ENCODE data around the gene GMDS. TPM values are rescaled to one million over a fixed set of nuclear protein-coding genes. Genes with fewer than 3 reads are reported as not detected.

Gene GMDS
- total and polyA plus RNA-seq, 2 donors (not counting 3 experiments of a cell fraction or from before 2014, with no cell fraction given) = 9.8 to 23.5 TPM

GRCh38 chr6:2124260-2124709 lies 121.1 kb downstream of the GMDS start:
- H3K27me3 ChIP-seq (ENCODE audit: control insufficient read depth in 2 of 2, insufficient read depth in 2 of 2, low read length in 2 of 2) = no peaks in the 10 kb centered on the region
- no TSS peak for BruUV-seq (replicated peaks)
- peak; percentile 99 for DNase-seq (ENCODE audit: low read depth, low spot score)
- H3K9ac ChIP-seq (replicated peaks; ENCODE audit: extremely low read depth, insufficient read depth, low read length) = peak overlapping the region; percentile 68
- H3K27ac ChIP-seq (ENCODE audit: insufficient read depth, low read depth, low read length) = peak overlapping the region; percentile 60
- dilution Hi-C loops (cut with MboI; ENCODE audit: extremely low pct_ligation_motif_present, low sequenced_read_pairs) (loop anchor here (25.0 kb wide), 3 partner anchors 337 to 513 kb away; partner anchors contain the start of gene FOXC1), intact Hi-C loops (cut with micrococcal nuclease) (loop anchor here (1.0 to 2.0 kb wide), 3 partner anchors 13 to 72 kb away; no protein-coding TSS in a partner anchor)
- no peaks in the 10 kb centered on the region for H3K36me3 ChIP-seq (ENCODE audit: control insufficient read depth in 2 of 2, extremely low read depth in 1 of 2, insufficient read depth in 2 of 2, low read length in 2 of 2)
- H4K20me1 ChIP-seq (replicated peaks; ENCODE audit: control insufficient read depth, extremely low read depth, insufficient read depth, low read length) = no peaks in the 10 kb centered on the region
- H3K9me3 ChIP-seq (replicated peaks; ENCODE audit: control insufficient read depth, insufficient read depth, low read length) = no peaks in the 10 kb centered on the region
- peak overlapping the region; percentile 80 for H3K4me2 ChIP-seq (ENCODE audit: insufficient read depth, low read length)
- peak overlapping the region; percentile 59 for H2AFZ ChIP-seq (ENCODE audit: low read depth, low read length)
- peak overlapping the region in 1 of 3 experiments; percentile 3 for H3K4me3 ChIP-seq (replicated peaks in 1 of 3; ENCODE audit: insufficient read depth in 1 of 3, low read depth in 1 of 3, low read length in 3 of 3)
- CTCF ChIA-PET = interaction anchor here (0.7 to 1.3 kb wide), 8 partner anchors 9 to 230 kb away, joined by 3 to 6 read pairs (median 3); no protein-coding TSS in a partner anchor
- no peaks in the 10 kb centered on the region for H3K9me1 ChIP-seq (replicated peaks; ENCODE audit: control insufficient read depth, extremely low read depth, insufficient read depth, low read length)
- peak; percentile 97 for FAIRE-seq
- peaks cover 30% of the 10 kb centered on the region for H3K4me1 ChIP-seq (ENCODE audit: control insufficient read depth, extremely low read depth, insufficient read depth, low read length)
- POLR2A ChIA-PET = no interaction called here
- no peak for TF ChIP-seq EZH2 (IDR thresholded peaks at IDR 0.05; ENCODE audit: borderline replicate concordance, low read depth, low read length, severe bottlenecking)
- TF ChIP-seq POLR2AphosphoS5 (IDR thresholded peaks at IDR 0.05; ENCODE audit: insufficient read depth, low read depth, low read length) = peak; percentile 75
- TF ChIP-seq POLR2A (IDR thresholded peaks at IDR 0.05; ENCODE audit: low read depth, low read length) = peak; percentile 30
- no peak for TF ChIP-seq CTCF (IDR thresholded peaks at IDR 0.05; ENCODE audit: extremely low read depth in 1 of 2, insufficient read depth in 1 of 2, low read depth in 1 of 2, low read length in 2 of 2)
- peak; percentile 87 for TF ChIP-seq GATA2 (IDR thresholded peaks at IDR 0.05; ENCODE audit: insufficient read depth, insufficient read length, low read depth, low read length)
- peak; percentile 51 for TF ChIP-seq JUN (IDR thresholded peaks at IDR 0.05; ENCODE audit: borderline replicate concordance, insufficient read depth, insufficient read length, low read depth)
- peak; percentile 61 for TF ChIP-seq MAX (IDR thresholded peaks at IDR 0.05; ENCODE audit: insufficient read depth, insufficient read length)
- TF ChIP-seq MYC (IDR thresholded peaks at IDR 0.05; ENCODE audit: low read depth, low read length) = peak; percentile 31
- peak; percentile 40 for TF ChIP-seq FOS (IDR thresholded peaks at IDR 0.05; ENCODE audit: borderline replicate concordance, insufficient read depth, low read length)
- H3K79me2 ChIP-seq (ENCODE audit: control insufficient read depth, insufficient read depth, low read length) = no peaks in the 10 kb centered on the region

Data from endothelial cell of umbilical vein (primary cell).